Measurements from ENCODE around the gene PHKB. TPM values are rescaled to one million over a fixed set of nuclear protein-coding genes. Genes with fewer than 3 reads are reported as not detected.

PHKB gene
- total RNA-seq, 1 experiment from 2014 or later: 42.1 TPM

- no peak for DNase-seq (ENCODE audit: low read depth, low spot score)
- in situ Hi-C loops (cut with HindIII; ENCODE audit: low pct_unique_long_range_greater_than_20kb, low sequenced_read_pairs): no loop called here
Measured at GRCh38 chr16:47724115-47724785, 263.1 kb downstream of the PHKB start.

GRCh38 chr16:47725188-47725695 is 264.1 kb downstream of the PHKB start:
- no peak for DNase-seq (ENCODE audit: low read depth, low spot score)

GRCh38 chr16:47726031-47726675 is 265.0 kb downstream of the PHKB start:
- in situ Hi-C loops (cut with HindIII; ENCODE audit: low pct_unique_long_range_greater_than_20kb, low sequenced_read_pairs): no loop called here
- no peak for DNase-seq (ENCODE audit: low read depth, low spot score)

More at GRCh38 chr16:47725188-47725695, 264.1 kb downstream of the PHKB start:
- in situ Hi-C loops (cut with HindIII; ENCODE audit: low pct_unique_long_range_greater_than_20kb, low sequenced_read_pairs): no loop called here

GRCh38 chr16:47727131-47727530 is 266.0 kb downstream of the PHKB start:
- in situ Hi-C loops (cut with HindIII; ENCODE audit: low pct_unique_long_range_greater_than_20kb, low sequenced_read_pairs): no loop called here
- no peak for DNase-seq (ENCODE audit: low read depth, low spot score)

- no peak for DNase-seq (ENCODE audit: low read depth, low spot score)
- in situ Hi-C loops (cut with HindIII; ENCODE audit: low pct_unique_long_range_greater_than_20kb, low sequenced_read_pairs): no loop called here
Measured at GRCh38 chr16:47728205-47728604, 267.1 kb downstream of the PHKB start.

- in situ Hi-C loops (cut with HindIII; ENCODE audit: low pct_unique_long_range_greater_than_20kb, low sequenced_read_pairs): no loop called here
- no peak for DNase-seq (ENCODE audit: low read depth, low spot score)
Measured at GRCh38 chr16:47729701-47730100, 268.6 kb downstream of the PHKB start.

- no peak for DNase-seq (ENCODE audit: low read depth, low spot score)
- in situ Hi-C loops (cut with HindIII; ENCODE audit: low pct_unique_long_range_greater_than_20kb, low sequenced_read_pairs): no loop called here
Measured at GRCh38 chr16:47731252-47731651, 270.1 kb downstream of the PHKB start.

- in situ Hi-C loops (cut with HindIII; ENCODE audit: low pct_unique_long_range_greater_than_20kb, low sequenced_read_pairs): no loop called here
- DNase-seq (ENCODE audit: low read depth, low spot score): no peak
Measured at GRCh38 chr16:47732122-47732521, 271.0 kb downstream of the PHKB start.

GRCh38 chr16:47732523-47733111 is 271.5 kb downstream of the PHKB start:
- in situ Hi-C loops (cut with HindIII; ENCODE audit: low pct_unique_long_range_greater_than_20kb, low sequenced_read_pairs): no loop called here
- DNase-seq (ENCODE audit: low read depth, low spot score): no peak

- DNase-seq (ENCODE audit: low read depth, low spot score): no peak
- in situ Hi-C loops (cut with HindIII; ENCODE audit: low pct_unique_long_range_greater_than_20kb, low sequenced_read_pairs): no loop called here
Measured at GRCh38 chr16:47734081-47734857, 273.1 kb downstream of the PHKB start.

GRCh38 chr16:47734987-47735594 is 274.0 kb downstream of the PHKB start:
- in situ Hi-C loops (cut with HindIII; ENCODE audit: low pct_unique_long_range_greater_than_20kb, low sequenced_read_pairs): no loop called here
- no peak for DNase-seq (ENCODE audit: low read depth, low spot score)

- no peak for DNase-seq (ENCODE audit: low read depth, low spot score)
- in situ Hi-C loops (cut with HindIII; ENCODE audit: low pct_unique_long_range_greater_than_20kb, low sequenced_read_pairs): no loop called here
Measured at GRCh38 chr16:47750371-47750770, 289.2 kb downstream of the PHKB start.

Small RNA genes lying within 50 kb of the gene (small RNA-seq; reads per million reads assigned to genes)
- gene RNA5SP425: 0 reads per million in 2 experiments

Other genes with a start within 250 kb of the PHKB start
- gene ITFG1, start 268 bp upstream of the PHKB start, total RNA-seq (2014; rRNA removed; shearing (Covaris generic)): 110 and 121 TPM in 2 replicates

All from SK-MEL-5 (cell line).